ENCODE results near the gene FBXL5.

FBXL5 gene, protein sequence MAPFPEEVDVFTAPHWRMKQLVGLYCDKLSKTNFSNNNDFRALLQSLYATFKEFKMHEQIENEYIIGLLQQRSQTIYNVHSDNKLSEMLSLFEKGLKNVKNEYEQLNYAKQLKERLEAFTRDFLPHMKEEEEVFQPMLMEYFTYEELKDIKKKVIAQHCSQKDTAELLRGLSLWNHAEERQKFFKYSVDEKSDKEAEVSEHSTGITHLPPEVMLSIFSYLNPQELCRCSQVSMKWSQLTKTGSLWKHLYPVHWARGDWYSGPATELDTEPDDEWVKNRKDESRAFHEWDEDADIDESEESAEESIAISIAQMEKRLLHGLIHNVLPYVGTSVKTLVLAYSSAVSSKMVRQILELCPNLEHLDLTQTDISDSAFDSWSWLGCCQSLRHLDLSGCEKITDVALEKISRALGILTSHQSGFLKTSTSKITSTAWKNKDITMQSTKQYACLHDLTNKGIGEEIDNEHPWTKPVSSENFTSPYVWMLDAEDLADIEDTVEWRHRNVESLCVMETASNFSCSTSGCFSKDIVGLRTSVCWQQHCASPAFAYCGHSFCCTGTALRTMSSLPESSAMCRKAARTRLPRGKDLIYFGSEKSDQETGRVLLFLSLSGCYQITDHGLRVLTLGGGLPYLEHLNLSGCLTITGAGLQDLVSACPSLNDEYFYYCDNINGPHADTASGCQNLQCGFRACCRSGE

DNA sequence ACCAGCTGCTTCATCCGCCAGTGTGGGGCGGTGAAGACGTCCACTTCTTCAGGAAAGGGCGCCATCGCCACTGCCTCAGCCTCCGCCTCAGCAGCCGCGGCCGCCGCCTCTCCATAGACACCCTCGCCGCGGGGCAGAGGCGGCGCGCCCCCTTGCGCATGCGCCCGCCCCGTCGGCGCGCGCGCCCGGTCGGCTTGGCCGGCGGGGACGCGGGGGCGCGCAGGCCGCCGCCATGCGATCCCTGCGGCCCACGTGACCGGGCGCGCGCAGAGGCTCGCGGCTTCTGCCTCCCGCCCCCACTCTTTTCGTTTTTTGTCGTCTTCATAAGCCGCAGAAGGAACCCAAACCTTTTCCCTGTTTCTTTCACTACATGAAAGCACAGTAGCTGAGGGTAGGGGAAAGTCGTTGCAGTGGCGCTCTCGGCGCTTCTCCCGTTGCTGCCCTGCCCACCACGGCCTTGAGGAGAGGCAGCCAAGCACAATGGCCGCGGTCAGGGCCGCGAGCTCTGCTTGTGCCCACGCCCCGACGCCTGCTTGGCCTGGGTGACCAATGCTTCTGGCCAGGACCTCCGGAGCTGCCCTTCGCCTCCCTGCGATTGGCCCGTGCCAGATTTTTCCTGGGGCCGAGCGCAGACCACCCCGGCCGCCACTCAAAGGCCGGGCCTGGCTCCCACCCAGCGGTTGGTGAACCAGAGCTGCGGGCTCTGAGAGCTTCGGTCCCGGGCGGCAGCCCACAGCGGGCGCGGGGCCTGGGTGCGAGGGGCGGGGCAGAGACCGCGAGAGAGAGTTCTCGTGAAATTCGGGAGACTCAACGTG, at the start of gene FBXL5:
Gene FBXL5, minus strand, starts transcription at position 135 of the 815 bp plus-strand sequence. Its CDS starts 70 bp downstream, at position 65.
- DNase-seq = peak in 1 of 2 experiments; percentile 15

DNA sequence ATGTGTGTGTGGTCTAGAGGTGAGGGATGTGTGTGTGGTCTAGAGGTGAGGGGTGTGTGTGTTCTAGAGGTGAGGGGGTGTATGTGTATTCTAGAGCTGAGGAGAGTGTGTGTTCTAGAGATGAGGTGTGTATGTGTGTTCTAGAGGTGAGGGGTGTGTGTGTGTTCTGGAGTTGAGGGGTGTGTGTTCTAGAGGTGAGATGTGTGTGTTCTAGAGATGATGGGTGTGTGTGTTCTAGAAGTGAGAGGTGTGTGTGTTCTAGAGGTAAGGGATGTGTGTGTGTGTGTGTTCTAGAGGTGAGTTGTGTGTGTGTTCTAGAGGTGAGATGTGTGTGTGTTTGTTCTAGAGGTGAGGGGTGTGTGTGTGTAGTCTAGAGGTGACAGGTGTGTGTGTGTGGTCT, 49.0 kb upstream of the FBXL5 start:
- DNase-seq = no peak

DNA sequence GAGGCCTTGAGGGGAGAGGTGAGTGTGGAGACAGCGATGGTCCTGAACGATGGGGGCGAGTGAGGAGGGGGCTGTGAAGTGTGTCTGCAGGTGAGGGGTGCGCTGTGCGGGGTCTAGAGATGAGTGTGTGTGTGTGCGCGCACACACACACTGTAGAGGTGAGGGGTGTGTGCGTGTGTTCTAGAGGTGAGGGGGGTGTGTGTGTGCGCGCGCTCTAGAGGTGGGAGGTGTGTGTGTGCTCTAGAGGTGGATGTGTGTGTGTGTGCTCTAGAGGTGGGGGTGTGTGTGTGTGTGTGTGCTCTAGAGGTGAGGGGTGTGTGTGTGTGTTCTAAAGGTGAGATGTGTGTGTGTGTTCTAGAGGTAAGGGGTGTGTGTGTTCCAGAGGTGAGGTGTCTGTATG, 48.3 kb upstream of the FBXL5 start:
- DNase-seq = no peak

DNA sequence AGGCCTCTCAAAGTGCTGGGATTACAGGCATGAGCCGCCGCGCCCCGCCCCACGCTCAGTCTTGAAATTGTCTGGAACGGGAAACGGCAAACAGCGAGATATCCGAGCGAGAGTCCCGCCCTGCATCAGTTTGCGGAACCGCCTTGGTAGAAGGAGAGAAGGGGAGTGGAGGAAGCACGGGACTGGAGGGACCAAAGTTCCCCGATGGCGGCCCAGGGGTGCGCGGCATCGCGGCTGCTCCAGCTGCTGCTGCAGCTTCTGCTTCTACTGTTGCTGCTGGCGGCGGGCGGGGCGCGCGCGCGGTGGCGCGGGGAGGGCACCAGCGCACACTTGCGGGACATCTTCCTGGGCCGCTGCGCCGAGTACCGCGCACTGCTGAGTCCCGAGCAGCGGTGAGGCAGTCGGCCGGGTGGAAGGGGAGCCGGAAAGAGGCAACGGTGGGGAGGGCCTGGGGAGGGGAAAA, 47.8 kb upstream of the FBXL5 start, which contains the start of gene BST1:
Gene BST1, plus strand, starts transcription at position 125 of the 463 bp plus-strand sequence. Its CDS starts 80 bp downstream, at position 205.
- DNase-seq = no peak

DNA sequence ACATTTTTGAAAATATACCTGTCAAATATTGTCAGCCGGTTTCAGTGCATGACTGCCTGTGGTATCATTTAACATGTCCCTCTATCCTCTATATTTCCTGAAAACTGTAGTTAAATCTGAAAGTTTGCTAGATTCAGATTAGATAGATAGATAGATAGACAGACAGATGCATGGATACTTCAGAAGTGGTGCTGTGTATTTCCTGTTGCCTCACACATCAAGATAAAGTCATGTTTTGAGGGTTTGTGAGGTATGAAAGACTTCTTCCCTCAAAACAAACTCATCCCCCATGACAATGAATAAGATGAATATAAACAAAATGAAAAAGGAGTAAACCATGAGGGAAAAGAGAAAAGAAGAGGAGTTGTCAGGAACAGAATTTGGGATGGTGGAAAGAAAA, 41.7 kb upstream of the FBXL5 start:
- no peak for DNase-seq

DNA sequence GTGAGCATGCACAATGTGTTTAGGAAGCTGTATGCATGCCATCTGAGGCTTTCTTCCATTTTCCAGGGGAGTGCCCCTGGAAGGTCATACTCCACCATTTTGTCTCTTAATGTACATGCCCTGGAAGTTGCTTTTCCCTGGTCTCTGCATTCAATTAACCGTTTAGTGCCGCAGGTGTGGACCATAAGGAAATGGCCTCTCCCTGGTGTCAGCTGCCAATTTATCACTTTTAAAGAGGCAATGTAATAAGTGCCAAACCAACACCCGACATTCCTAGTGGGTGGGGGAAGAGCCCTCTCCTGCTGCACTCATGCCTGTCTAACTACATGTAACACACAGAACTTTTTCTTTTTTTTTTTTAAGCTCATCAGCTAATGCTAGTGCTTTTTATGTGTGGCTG, 40.6 kb upstream of the FBXL5 start:
- no peak for DNase-seq

DNA sequence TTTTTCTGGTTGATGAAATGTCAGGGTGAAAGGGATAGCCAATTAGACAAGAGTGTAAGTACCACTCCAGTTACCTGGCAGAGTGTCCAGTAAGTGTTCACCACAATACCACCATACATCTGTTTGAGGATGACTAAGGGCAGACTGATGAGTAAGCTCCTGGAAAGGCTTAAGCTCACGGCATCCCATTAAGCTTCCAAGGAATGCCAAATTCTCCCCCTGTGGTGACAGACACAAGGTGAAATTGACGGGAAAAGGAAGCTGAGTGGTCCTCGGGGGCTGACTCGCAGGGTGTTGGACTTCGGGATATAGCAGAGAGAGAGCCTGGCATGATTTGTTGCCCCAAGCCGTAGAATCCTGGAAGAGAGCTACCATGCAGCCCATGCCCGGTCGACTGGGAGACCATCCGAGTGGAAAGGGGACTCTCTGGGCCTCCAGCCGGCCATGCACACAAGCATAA, 40.1 kb upstream of the FBXL5 start:
- DNase-seq = no peak

DNA sequence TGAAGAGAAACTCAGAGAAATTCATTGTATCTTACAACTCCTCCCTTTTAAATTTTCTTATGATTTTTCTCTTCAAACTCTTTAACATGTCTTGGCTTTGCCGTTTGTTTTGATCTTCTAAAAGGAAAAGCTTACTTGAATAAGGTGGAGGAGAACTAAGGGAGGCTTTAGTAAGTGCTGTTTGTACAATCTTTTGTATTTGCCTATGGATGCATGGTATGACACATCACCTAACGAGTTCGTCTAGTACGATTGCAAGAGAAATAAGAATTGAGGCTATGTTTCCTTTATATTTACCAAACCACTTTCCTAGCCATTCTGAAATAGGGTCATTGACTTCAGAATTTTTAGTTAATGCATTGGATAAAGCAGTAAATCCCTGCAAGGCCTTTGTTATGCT, 39.3 kb upstream of the FBXL5 start:
- no peak for DNase-seq

DNA sequence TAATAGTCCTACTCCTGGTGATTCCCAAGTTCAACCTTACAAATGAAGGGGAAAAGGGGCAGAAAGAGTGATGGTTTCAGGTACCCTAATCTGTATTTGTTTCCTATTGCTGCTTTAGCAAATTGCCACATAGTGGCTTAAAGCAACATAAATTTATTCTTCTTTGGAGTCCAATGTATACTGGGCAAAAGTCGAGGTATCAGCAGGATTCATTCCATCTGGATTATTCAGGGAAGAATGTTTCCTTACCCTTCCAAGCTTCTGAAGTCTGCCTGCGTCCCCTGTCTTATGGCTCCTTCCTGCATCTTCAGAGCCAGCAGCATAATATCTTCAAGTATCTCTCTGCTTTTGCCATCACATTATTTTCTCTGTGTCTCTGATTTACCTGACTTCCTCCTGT, 37.4 kb upstream of the FBXL5 start:
- no peak for DNase-seq

DNA sequence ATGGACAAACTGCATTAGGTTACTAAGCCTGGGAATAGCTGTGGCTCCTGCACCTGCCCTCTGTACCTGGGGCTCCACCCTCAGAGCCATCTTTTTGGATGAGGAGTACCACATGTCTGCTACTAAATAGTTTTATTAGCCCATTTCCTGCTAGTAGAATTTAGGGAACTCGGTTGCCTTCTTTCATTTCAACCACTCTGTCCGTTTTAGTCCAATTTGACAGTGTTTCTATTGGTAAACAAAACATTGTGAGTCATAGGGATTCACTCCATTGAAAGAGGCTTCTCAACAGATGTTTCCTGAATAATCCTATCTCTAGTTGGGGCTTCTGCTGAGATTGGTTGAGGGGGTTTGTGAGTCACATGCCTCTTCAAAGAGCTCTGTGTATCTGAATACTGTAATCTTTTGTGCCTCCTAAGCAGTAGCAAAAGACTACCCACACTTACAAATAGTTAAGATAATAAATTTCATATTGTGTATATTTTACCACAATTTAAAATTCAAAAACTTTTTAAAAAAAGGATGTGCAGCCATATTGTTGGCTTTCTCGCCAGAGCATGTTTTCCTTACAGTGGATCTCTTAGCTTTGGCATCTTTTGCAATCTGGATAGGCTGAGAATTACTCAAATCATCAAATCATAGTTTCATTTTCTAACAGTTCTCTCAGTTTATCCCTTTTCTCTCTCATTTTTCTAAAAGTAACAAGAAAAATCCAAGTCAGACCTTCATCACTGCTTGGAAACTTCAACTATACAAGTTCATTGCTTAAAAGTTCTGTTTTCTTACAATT, 36.4 kb upstream of the FBXL5 start:
- DNase-seq = no peak

DNA sequence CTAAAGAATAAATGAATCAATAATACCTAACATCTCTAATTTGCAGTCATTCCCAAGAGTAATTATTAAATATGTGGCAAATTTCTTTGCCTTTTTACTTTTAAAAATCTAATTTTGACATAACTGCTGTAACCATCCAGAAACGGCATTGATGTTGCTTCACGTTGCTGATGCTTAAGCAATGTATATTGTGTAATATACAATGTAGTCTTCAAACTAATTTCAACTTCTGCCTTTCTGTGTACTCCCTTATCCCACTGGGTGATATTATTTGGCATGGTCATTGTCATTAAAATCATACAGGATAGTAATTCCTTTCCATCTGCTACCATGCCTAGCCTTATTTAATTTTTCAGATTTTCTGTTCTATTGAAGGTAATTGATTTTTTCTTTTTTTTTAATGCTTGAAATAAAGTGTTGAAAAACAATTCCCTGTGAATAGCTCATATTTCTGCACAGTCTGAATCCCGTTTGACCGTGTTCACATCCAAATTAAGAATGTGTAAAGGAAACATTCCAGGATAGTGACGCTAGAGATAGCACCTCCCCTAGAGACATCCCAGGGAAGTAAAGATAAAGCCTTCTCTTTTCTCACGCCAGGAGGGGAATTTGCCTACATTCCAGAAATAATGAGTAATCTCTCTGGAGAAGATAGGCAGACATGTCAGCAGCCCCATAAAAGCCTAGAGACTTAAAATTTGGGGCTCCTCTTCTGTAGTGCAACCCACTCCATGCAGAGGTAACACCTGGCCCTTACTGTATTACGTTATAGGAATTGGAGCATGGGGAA, 35.1 kb upstream of the FBXL5 start:
- DNase-seq = no peak

DNA sequence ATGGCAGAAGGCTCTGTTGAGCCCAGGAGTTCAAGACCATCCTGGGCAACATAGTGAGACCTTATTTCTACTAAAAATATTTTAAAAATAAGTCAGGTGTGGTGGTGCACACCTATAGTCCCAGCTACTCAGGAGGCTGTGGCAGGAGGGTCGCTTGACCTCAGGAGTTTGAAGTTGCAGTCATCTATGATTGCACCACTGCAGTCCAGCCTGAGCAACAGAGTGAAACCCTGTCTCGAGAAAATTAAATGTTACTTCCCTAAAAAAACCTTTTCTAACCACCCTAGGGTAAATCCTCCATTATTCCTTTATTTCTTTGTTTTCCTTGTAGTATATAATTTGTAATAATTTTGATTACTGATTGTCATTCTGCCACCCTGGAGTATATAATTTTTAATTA, 34.4 kb upstream of the FBXL5 start:
- DNase-seq = no peak

DNA sequence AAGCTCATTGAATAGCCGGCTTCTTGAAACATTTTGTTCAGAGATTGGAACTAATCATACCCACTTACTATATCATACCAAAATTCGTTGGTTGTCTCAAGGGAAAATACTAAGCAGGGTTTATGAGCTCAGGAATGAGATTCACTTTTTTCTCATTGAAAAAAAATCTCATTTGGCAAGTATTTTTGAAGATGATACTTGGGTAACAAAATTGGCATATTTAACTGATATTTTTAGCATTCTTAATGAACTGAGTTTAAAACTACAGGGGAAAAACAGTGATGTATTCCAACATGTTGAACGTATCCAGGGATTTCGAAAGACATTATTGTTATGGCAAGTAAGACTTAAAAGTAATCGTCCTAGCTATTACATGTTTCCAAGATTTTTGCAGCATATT, 32.9 kb upstream of the FBXL5 start:
- DNase-seq = no peak

DNA sequence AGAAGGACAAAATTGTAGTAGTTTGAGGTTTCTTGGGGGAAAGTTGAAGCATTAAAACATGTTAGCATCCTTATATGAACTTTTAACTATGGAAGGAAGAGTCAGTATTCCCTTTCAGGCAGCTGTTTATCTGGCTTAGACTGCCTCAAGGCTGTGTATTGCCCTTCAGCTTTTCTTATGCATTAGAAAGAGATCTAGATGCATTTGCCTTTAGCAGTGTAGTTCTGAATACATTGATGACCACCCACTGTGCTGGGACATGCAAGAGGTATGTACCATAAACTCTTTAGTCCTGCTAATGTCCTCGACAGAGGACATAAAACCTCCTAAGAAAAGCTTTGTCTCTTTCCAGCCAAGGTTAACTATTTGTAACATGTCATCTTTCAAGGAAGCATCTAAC, 29.3 kb upstream of the FBXL5 start:
- DNase-seq = no peak

DNA sequence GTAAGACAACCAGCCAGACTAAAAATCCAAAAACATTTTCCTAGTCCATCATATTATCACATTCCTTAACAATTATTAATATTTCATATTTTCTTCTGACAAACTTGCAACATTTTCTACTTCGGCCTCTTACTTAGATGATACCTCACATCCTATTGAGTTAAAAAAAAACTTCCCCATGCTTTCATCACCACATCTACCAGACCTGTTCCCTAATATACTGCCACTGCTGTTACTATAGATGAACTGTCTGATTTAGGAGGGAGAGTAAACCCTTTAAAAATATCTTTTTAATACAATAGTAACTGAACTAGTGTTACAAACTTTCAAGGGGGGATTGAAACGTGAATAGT, 28.0 kb upstream of the FBXL5 start:
- no peak for DNase-seq

DNA sequence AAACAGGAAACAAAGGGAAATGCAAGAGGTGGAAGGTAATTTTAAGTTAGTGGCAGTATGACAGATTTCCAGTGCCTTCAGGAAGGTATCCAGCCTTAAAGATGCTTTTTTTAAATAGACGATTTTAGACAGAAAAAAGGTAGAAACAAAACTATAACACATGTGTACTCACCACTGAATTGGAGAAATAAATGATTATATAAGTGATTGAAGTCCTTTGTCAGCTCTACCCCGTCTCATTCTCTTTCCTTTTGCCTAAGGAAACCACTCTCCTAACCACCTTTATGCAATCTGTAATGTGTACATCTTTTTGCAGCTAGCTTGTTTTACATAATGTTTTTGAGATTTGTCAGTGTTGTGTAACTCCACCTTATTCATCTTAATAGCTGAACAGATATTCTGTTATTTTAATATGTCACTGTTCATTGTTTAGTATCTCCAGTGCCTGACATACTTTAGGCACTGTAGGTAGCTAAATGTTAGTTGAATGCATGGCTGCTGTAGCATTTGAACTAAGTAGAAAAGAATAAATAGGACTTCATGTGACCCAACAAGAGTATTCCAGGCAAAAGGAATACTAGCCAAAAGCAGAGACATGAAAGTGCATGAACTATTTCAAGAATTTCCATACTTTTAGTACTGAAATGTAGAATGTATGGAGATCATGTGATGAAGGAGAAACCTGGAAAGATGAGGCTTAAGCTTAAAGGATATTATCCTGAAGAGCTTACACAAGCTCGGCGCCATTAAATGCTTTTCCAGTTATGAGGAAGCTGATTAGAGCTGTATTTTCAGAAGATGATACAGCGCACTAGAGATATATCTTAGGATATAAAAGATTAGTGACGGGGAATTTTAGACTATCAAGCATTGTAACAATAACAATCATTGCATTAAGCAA, 27.3 kb upstream of the FBXL5 start:
- DNase-seq = no peak

DNA sequence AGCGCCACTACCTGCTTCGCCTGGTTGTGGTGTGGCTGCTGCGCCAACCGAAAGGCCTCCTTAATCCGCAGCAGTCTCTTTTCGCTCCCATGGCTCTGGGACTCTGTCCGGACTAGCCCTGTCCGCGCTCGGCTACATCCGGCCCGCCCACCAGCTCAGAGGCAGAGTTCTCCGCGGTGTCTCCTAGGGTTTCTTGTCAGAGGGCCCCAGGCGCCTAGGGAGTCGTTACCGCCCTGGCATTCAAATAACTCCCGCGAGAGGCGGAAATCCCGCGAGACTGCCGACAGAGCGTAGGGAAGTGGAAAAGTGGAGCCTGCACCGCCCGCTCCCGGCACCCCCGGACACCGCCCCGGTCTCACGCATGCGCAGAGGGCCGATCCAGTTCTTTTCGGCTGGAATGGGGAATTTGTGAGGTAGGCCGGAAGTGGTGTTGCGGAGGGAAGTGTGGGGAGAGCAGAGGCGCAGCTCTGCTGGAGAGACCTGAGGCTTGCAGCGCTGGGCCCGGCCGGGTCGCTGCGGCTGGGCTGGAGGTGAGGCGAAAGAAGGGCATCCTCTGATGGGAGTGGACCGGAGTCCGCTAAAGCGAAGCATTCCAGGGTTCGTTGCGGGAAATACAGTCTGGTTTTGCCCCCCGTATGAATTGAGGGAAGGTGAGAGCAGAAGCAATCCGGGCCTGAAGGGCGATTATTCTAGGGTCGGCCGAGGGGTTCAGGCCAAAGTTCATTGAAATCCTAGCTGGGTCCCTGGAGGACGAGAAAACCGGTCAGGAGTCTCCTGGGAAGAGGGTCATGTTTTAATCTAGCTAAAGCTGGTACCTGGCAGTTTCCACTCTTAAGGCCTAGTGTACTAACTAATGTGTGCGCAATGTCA, 26.4 kb upstream of the FBXL5 start, which contains the start of gene FAM200B:
Gene FAM200B, plus strand, starts transcription at position 456 of the 870 bp plus-strand sequence. CDS start 5,151 bp downstream, outside the sequence.
- DNase-seq = peak; percentile 67 to 97

DNA sequence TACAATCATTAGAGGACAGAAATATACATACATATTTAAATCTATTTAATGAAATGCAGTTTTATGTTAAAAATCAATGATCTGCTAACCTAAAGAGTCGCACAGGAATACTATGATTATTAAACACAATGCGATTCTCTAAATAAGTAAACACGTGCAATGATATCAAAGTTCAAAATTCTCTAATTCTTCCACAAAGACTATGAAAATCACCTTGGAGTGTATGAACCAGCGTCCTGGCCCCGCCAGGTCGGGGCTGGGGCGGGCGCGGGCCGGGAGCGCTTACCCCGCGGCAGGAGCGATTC, 25.9 kb upstream of the FBXL5 start:
- DNase-seq = no peak

DNA sequence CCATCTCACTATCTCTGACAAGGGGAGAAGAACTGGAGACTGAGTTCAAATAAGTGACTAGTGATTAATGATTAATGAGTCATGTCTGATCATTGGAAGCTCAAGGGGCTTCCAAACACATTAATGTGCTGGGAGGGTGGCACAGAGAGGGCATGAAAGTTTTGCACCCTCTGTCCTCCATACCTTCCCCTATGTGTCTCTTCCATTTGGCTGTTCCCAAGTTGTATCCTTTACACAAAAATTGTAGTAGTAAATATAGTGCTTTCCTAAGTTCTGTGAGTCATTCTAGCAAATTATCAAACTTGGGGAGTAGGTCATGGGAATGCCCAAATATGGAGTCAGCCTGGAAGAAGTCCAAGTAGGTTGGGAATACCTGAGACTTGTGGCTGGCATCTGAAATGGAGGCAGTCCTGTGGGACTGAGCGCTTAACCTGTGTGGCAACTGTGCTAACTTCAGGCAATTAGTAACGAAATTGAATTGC, 22.4 kb upstream of the FBXL5 start:
- no peak for DNase-seq
